HG03469 (cell line): ENCODE data around the gene VPS8.
"Not testable (repeated sequence)": the region's sequence is repeated elsewhere in the genome, so short reads cannot be mapped to it uniquely, and the experiment has no call there.

Experiments
- ATAC-seq: cut with Tn5 transposase; IDR thresholded peaks from one replicate; pipeline ENCODE4 v1.9.1; 2021; ENCODE audit warnings: mild to moderate bottlenecking, moderate library complexity, moderate number of reproducible peaks; ENCODE audit not compliant: unreplicated experiment

The VPS8 gene

DNA sequence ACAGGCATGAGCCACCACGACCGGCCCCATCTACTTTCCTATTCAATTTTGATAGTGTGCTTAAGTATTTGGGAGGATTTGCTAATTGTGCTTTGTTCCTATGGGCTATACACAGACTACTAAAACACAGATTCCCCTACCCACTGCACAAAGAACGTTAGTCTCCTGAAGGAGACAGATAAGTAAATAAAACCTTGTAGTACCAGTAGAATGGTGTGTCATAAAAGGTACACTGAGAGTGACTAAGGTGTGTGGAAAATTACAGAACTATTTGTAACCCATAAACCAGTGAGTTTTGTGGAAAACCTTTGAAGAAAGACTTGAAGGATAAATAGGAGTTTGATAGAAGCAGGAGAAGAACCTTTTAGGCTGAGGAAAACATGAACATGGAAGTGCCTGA is 158.2 kb downstream of the VPS8 start:
- ATAC-seq: no peak

- no peak for ATAC-seq
Measured at GRCh38 chr3:184977796-184978195, 165.8 kb downstream of the VPS8 start.

GRCh38 chr3:184981071-184981470 is 169.1 kb downstream of the VPS8 start:
- no peak for ATAC-seq

- ATAC-seq: no peak
Measured at GRCh38 chr3:184982076-184982475, 170.1 kb downstream of the VPS8 start.

GRCh38 chr3:184985586-184985985 is 173.6 kb downstream of the VPS8 start:
- no peak for ATAC-seq

GRCh38 chr3:184986366-184986889 is 174.5 kb downstream of the VPS8 start:
- ATAC-seq: no peak

GRCh38 chr3:184993394-184993793 is 181.4 kb downstream of the VPS8 start:
- ATAC-seq: no peak

GRCh38 chr3:185003876-185004275 is 191.9 kb downstream of the VPS8 start:
- not testable (repeated sequence) for ATAC-seq

- ATAC-seq: no peak
Measured at GRCh38 chr3:185009650-185010049, 197.7 kb downstream of the VPS8 start.

DNA sequence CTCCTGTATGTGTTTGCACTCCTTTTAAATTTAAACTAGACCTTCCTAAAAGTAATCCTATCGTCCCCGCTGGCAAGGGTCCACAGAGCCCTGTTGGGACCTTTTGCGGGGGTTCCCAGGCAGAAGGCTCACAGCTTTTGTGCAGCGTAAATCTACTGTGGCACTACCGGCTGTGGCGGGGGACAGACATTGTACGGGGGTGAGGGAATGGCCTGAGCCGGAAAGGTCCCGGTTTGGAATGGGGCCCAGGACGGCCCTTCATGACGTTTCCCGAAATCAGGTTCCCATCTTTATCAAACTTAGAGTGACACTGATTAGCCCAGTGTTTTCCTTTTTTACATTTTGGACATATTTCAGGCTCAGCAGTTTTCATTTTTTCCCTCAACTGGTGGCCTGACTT is 205.6 kb downstream of the VPS8 start:
- ATAC-seq: not testable (repeated sequence)

GRCh38 chr3:185017996-185018395 is 206.0 kb downstream of the VPS8 start:
- not testable (repeated sequence) for ATAC-seq

DNA sequence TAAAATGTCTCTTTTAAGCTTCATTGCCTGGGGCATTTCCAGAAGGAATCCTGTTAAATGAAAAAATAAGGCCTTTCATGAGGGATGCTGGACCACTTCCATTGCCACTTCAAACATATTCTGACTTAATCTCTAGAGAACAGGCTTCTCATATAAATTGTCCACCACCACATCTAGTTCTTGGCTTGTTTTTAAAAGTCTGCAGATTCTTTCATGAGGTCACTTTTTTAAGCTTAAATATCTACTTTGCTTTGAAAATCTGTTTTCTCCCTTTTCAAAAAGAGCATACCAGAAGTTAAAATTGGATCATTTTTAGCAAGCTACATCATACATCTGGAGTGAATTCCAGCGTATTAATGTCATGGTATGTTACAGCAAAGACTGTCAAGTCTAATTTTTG is 209.3 kb downstream of the VPS8 start:
- ATAC-seq: no peak

DNA sequence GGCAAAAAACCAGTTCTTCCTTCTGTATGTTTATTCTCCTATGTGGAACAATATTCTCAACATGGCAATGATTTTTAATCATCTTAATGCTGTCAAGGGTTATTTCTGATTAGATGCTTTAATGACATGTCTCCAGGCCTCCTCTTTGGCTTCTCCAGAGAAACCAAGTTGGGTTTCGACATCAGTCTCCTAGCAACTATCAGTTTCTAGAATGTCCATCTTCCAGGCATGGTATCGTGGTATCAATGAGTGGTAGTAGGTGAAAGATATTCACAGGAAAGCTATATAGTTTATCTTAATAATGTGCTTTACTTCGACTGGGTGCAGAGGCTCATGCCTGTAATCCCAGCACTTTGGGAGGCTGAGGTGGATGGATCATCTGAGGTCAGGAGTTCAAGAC is 212.4 kb downstream of the VPS8 start:
- no peak for ATAC-seq

- ATAC-seq: no peak
Measured at GRCh38 chr3:185024966-185025365, 213.0 kb downstream of the VPS8 start.

DNA sequence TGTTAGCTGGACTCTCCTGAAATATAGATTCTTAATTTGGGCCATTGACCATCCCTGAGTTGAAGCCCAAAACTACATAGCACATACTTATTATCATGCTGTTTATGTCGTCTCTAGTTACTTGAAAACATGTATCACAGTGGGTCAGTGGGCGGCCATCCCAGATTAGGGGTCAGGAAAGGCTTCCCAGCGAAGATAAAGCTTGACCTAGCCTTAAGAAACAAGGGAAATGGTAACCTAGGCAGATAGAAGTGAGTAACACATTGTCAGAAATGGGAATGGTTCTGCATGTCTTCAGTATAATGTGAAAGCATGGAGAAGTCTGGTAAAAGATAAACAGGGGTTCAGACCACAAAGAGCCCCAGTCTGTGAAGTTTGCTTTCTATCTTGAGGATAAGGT is 216.2 kb downstream of the VPS8 start:
- no peak for ATAC-seq

DNA sequence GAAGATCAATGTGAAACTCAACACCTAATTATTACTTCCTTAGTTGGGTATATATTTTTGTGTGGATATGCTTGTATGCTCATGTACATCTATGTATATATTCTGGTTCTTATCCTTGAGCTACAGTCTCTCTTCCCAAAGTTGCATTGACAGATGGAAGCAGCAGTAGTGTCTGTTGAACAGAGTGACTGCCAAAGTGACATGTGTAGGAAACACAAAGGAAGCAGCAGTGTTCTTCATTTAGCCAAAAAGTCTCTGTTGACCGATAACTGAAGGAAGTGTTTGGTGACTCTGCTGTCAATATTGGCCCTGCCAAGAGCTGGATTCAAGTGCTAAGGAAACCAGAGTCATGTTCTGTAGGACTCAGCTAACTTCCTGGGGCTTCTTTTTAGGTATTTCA is 217.1 kb downstream of the VPS8 start:
- ATAC-seq: no peak

DNA sequence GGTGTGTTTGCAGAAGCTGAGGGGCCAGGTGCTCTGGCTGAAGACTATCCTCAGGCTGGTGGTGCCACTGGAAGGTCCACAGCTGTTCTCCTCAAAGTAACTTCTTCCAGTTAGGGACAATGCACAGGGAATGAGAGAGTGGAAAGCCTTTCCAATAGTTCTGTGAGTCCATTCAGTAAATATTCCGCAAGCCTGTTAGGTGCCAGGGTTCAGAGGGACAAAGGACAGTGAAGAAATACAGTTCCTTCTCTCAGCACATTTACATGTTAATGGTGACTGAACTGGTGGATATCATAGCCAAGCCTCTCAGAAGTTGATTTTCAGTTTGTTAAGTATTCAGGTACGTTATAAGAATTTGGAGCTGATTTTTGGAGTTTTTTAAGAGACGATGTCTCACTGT is 218.4 kb downstream of the VPS8 start:
- no peak for ATAC-seq

GRCh38 chr3:185030951-185031350 is 219.0 kb downstream of the VPS8 start:
- no peak for ATAC-seq

GRCh38 chr3:185037801-185038200 is 225.8 kb downstream of the VPS8 start:
- ATAC-seq: no peak

GRCh38 chr3:185040425-185040824 is 228.5 kb downstream of the VPS8 start:
- no peak for ATAC-seq

- no peak for ATAC-seq
Measured at GRCh38 chr3:185041540-185041939, 229.6 kb downstream of the VPS8 start.

DNA sequence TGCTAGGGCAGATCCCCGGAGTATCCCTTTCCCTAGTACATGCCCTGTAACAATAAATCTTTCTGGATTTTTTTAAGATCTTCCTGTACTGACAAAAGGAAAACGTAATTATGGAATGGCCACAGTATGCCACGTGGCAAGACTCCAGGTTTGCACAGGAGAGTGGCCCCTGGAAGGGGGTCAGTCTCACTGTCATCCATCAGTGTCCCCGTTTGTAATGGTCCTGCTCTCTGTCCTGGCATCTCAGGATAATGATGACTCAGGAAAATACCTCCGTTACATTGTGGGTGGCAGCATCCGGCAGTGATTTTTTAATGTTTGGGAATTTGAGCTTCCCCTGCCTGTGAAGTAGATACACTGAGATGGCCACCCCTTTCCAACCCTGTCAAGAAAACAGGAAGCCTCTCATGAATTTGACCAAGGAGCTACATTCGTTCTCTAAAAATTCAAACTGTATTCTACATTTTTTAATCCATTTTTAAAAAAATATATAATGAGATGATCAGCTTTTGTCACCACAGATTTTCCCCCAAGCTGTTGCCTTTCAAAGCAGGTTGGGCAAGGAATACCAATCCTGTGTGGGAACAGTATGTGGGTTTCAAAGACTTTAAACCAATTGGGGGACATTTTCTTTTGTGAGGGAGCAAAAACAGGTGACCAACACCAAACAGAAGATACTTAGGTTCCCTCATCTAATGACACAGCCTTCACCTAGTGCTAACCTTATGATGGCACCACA is 230.5 kb downstream of the VPS8 start:
- no peak for ATAC-seq

DNA sequence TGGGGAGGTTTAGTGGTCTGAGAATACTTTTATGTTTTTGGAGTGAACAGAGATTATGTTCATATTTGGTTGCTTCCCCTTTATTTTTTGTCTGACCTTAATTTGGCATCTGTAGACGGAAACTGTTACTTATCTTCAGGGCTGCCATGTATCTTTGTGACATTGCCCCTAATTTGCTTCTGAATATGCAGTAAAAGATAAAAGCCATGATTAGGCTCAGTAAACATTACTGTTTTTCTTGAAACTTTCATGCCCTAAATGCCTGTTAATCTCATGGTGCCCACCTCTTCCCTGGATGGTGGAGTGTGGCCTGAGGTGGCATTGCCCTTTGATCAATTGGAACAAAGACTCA is 234.2 kb downstream of the VPS8 start:
- ATAC-seq: no peak
